SK-N-SH (cell line): ENCODE measurements around the gene ZNF480. TPM values are rescaled to one million over a fixed set of nuclear protein-coding genes. Genes with fewer than 3 reads are reported as not detected.

Experiments
- CTCF ChIA-PET: fragments of 300-600, 350-600 bp; formaldehyde crosslinking; extraction: SDS; loops from one replicate; lab custom pipeline; 2021; lab: Yijun Ruan, JAX
- POLR2A ChIA-PET: fragments of 350-600 bp; sonication (Branson Sonifier 250); formaldehyde crosslinking; extraction: SDS; loops from one replicate; lab custom pipeline; 2020; ENCODE audit warnings: antibody characterized with exemption, inconsistent platforms; lab: Yijun Ruan, JAX
- DNase-seq: peaks from one replicate; pipeline ENCODE4 v3.0.0; 2012
- H2AFZ ChIP-seq: fragments of 200-600 bp; sonication (generic); 2 replicates; pipeline ENCODE4 v1.8.1; 2016; ENCODE audit warnings: antibody characterized with exemption, mild to moderate bottlenecking, low read depth
- H3F3A ChIP-seq: fragments of 200-600 bp; sonication (generic); replicated peaks from 2 replicates; pipeline ENCODE3; 2016; ENCODE audit warnings: antibody characterized with exemption, mild to moderate bottlenecking; ENCODE audit not compliant: insufficient read depth
- H3K27ac ChIP-seq, 2 experiments: fragments of 200-500 bp in 1 of 2; fragments of 200-600 bp in 1 of 2; sonication (Bioruptor generic) in 1 of 2; sonication (generic), shearing (Covaris generic) in 1 of 2; 2 replicates each; pipeline versions ENCODE4 v1.5.1 to v1.6.1; 2014 to 2016; ENCODE audit warnings: low read depth in 2 of 2, inconsistent platforms in 1 of 2, low read length in 1 of 2, mild to moderate bottlenecking in 1 of 2, mixed read lengths in 1 of 2
- H3K27me3 ChIP-seq: fragments of 200-600 bp; sonication (generic), shearing (Covaris generic); 2 replicates; pipeline ENCODE4 v1.6.1; 2016; ENCODE audit warnings: mixed run types; ENCODE audit not compliant: insufficient read depth
- H3K36me3 ChIP-seq, 2 experiments: fragments of 200-500 bp in 1 of 2; fragments of 200-600 bp in 1 of 2; sonication (Bioruptor generic) in 1 of 2; sonication (generic) in 1 of 2; replicated peaks in 1 of 2; 2 replicates each; pipeline versions ENCODE3 to v1.5.1; 2014 to 2016; ENCODE audit warnings: low read length in 1 of 2, mild to moderate bottlenecking in 1 of 2; ENCODE audit not compliant: insufficient read depth in 2 of 2, control insufficient read depth in 1 of 2
- H3K4me1 ChIP-seq, 2 experiments: fragments of 200-500 bp in 1 of 2; fragments of 200-600 bp in 1 of 2; sonication (Bioruptor generic) in 1 of 2; sonication (generic), shearing (Covaris generic) in 1 of 2; 2 replicates each; pipeline versions ENCODE4 v1.5.1 to v1.6.1; 2014 to 2016; ENCODE audit warnings: low read depth in 1 of 2, low read length in 1 of 2, mixed run types in 1 of 2; ENCODE audit not compliant: insufficient read depth in 2 of 2, control insufficient read depth in 1 of 2
- H3K4me2 ChIP-seq: fragments of 200-600 bp; sonication (generic), shearing (Covaris generic); 2 replicates; pipeline ENCODE4 v1.6.1; 2017; ENCODE audit warnings: mixed run types
- H3K4me3 ChIP-seq, 2 experiments: fragments of 200-500 bp in 1 of 2; fragments of 200-600 bp in 1 of 2; sonication (Bioruptor generic) in 1 of 2; sonication (generic), shearing (Covaris generic) in 1 of 2; 2 replicates each; pipeline versions ENCODE4 v1.5.1 to v1.8.1; 2014 to 2016; ENCODE audit warnings: low read depth in 2 of 2, inconsistent platforms in 1 of 2, low read length in 1 of 2, mild to moderate bottlenecking in 1 of 2, mixed read lengths in 1 of 2, moderate library complexity in 1 of 2
- H3K79me2 ChIP-seq: fragments of 200-600 bp; sonication (generic); 2 replicates; pipeline ENCODE4 v1.8.1; 2017; ENCODE audit warnings: mild to moderate bottlenecking; ENCODE audit not compliant: insufficient read depth
- H3K9ac ChIP-seq: fragments of 200-600 bp; sonication (generic); 2 replicates; pipeline ENCODE4 v1.6.1; 2017; ENCODE audit warnings: mixed run types
- H3K9me2 ChIP-seq: fragments of 200-600 bp; sonication (generic); 2 replicates; pipeline ENCODE4 v1.6.1; 2017; ENCODE audit warnings: mixed run types
- H3K9me3 ChIP-seq: fragments of 200-600 bp; sonication (generic); 2 replicates; pipeline ENCODE4 v1.6.1; 2017; ENCODE audit warnings: mixed run types, mild to moderate bottlenecking, moderate library complexity
- H4K20me1 ChIP-seq: fragments of 200-600 bp; sonication (generic); 2 replicates; pipeline ENCODE4 v1.6.1; 2017; ENCODE audit warnings: mild to moderate bottlenecking, mixed run types; ENCODE audit not compliant: insufficient read depth
- CHD2 ChIP-seq: fragments of 150-350 bp; IDR thresholded peaks from 2 replicates; pipeline ENCODE4 v1.6.1; 2018; ENCODE audit warnings: low read length; ENCODE audit not compliant: partially characterized antibody
- CTCF ChIP-seq: fragments of 200-600 bp; sonication (generic); IDR thresholded peaks from 2 replicates; pipeline ENCODE4 v1.6.1; 2017; ENCODE audit warnings: antibody characterized with exemption, mild to moderate bottlenecking, moderate library complexity
- EP300 ChIP-seq, 2 experiments: IDR thresholded peaks; 2 replicates each; pipeline versions ENCODE4 v1.4.0 to v1.6.1; 2012; ENCODE audit warnings: borderline replicate concordance in 1 of 2, low read depth in 1 of 2, low read length in 1 of 2
- FOXJ3 ChIP-seq: sonication (generic); formaldehyde crosslinking; IDR thresholded peaks from 2 replicates; pipeline ENCODE4 v1.5.1; 2020; ENCODE audit warnings: mild to moderate bottlenecking, missing genetic modification reagents
- IRF3 ChIP-seq: fragments of 150-350 bp; IDR thresholded peaks from 2 replicates; pipeline ENCODE4 v1.6.1; 2016; ENCODE audit warnings: mild to moderate bottlenecking, low read depth, low read length
- JUND ChIP-seq: IDR thresholded peaks from 2 replicates; pipeline ENCODE4 v1.4.0; 2012
- NFIC ChIP-seq: IDR thresholded peaks from 2 replicates; pipeline ENCODE4 v1.4.0; 2012; ENCODE audit warnings: borderline replicate concordance
- NRF1 ChIP-seq: IDR thresholded peaks from 2 replicates; pipeline ENCODE4 v1.6.1; 2012; ENCODE audit warnings: low read depth, mild to moderate bottlenecking, low read length
- POLR2AphosphoS5 ChIP-seq: IDR thresholded peaks from 2 replicates; pipeline ENCODE4 v1.6.1; 2012; ENCODE audit warnings: low read depth, low read length
- RAD21 ChIP-seq: IDR thresholded peaks from 2 replicates; pipeline ENCODE4 v1.6.1; 2012; ENCODE audit warnings: mild to moderate bottlenecking, low read length
- RFX5 ChIP-seq: IDR thresholded peaks from 2 replicates; pipeline ENCODE4 v1.6.1; 2012; ENCODE audit warnings: mild to moderate bottlenecking, improper control_type of control experiment, low read length
- RXRA ChIP-seq: IDR thresholded peaks from 2 replicates; pipeline ENCODE4 v1.4.0; 2012; ENCODE audit warnings: low read depth, mild to moderate bottlenecking, borderline replicate concordance
- SIN3A ChIP-seq: IDR thresholded peaks from 2 replicates; pipeline ENCODE4 v1.6.1; 2012; ENCODE audit warnings: low read depth, mild to moderate bottlenecking, low read length, moderate library complexity, borderline replicate concordance
- TAF1 ChIP-seq: IDR thresholded peaks from 2 replicates; pipeline ENCODE4 v1.6.1; 2012; ENCODE audit warnings: low read depth, mild to moderate bottlenecking, low read length, moderate library complexity, borderline replicate concordance
- USF1 ChIP-seq: IDR thresholded peaks from 2 replicates; pipeline ENCODE4 v1.4.0; 2012; ENCODE audit warnings: low read depth, borderline replicate concordance
- WGBS: methylation state at CpG from one replicate; pipeline ENCODE4 v1.1.6; 2017; ENCODE audit warnings: low lambda C conversion rate; 5-methylcytosine and 5-hydroxymethylcytosine counted together
- polyA plus RNA-seq, 3 experiments: library from polyadenylated mRNA; depleted of rRNA; stranded (reverse); fragments of >200 nt; gene quantifications; 2 replicates each; pipeline ENCODE4 v1.2.3, GENCODE V29; 2012
- TF ChIP-seq, protein P1 (sequence below): IDR thresholded peaks from 2 replicates; pipeline ENCODE4 v1.6.1; 2012; ENCODE audit warnings: mild to moderate bottlenecking, low read depth, low read length, moderate library complexity
- TF ChIP-seq, protein P2 (sequence below): IDR thresholded peaks from 2 replicates; pipeline ENCODE4; 2012
- TF ChIP-seq, protein P3 (sequence below): fragments of 150-350 bp; IDR thresholded peaks from 2 replicates; pipeline ENCODE4 v1.6.1; 2017; ENCODE audit warnings: antibody characterized with exemption, low read length, low read depth, borderline replicate concordance

Gene ZNF480
- polyA plus RNA-seq, 1 of the 3 experiments (the other 2 are of a cell fraction): 10.9 TPM

DNA sequence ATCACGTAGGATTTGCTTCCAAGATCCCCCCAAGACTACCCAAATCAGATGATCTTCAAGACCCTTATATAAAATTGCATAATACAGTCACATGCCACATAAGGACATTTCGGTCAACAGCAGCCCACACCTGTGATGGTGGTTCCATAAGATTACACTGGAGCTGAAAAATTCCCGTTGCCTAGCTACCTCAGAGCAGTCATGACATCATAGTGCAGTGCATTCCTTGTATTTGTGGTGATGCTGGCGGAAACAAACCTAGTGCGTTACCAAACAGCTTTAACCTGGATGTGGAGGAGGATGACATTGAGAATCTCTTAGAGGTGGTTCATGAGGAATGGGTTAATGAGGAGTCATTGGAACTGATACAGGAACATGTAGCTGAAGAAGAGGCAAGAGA is 22.8 kb upstream of the ZNF480 start:
- H2AFZ ChIP-seq: no peak overlapping the region
- H3K79me2 ChIP-seq: peaks cover 98% of the 10 kb centered on the region
- peaks cover 0 to 57% of the 10 kb centered on the region in 2 experiments for H3K36me3 ChIP-seq
- H3K9ac ChIP-seq: no peak overlapping the region
- H3K4me1 ChIP-seq: peaks cover 0 to 2% of the 10 kb centered on the region in 2 experiments; a peak in 1 of 4 replicates
- 88% methylated on average over 5 of the region's 5 CpGs for WGBS
- H3K27me3 ChIP-seq: no peaks in the 10 kb centered on the region
- ChIA-PET POLR2A (no interaction called here), CTCF (no interaction called here)
- H3F3A ChIP-seq: no peaks in the 10 kb centered on the region
- TF ChIP-seq, protein P1, sequence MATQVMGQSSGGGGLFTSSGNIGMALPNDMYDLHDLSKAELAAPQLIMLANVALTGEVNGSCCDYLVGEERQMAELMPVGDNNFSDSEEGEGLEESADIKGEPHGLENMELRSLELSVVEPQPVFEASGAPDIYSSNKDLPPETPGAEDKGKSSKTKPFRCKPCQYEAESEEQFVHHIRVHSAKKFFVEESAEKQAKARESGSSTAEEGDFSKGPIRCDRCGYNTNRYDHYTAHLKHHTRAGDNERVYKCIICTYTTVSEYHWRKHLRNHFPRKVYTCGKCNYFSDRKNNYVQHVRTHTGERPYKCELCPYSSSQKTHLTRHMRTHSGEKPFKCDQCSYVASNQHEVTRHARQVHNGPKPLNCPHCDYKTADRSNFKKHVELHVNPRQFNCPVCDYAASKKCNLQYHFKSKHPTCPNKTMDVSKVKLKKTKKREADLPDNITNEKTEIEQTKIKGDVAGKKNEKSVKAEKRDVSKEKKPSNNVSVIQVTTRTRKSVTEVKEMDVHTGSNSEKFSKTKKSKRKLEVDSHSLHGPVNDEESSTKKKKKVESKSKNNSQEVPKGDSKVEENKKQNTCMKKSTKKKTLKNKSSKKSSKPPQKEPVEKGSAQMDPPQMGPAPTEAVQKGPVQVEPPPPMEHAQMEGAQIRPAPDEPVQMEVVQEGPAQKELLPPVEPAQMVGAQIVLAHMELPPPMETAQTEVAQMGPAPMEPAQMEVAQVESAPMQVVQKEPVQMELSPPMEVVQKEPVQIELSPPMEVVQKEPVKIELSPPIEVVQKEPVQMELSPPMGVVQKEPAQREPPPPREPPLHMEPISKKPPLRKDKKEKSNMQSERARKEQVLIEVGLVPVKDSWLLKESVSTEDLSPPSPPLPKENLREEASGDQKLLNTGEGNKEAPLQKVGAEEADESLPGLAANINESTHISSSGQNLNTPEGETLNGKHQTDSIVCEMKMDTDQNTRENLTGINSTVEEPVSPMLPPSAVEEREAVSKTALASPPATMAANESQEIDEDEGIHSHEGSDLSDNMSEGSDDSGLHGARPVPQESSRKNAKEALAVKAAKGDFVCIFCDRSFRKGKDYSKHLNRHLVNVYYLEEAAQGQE: no peak
- TF ChIP-seq SIN3A: no peak
- no peak for TF ChIP-seq USF1
- TF ChIP-seq JUND: no peak
- no peak for TF ChIP-seq EP300 (IDR thresholded peaks at IDR 0.05; ENCODE audit: borderline replicate concordance in 1 of 2, low read depth in 1 of 2, low read length in 1 of 2)
- no peak for TF ChIP-seq NRF1
- TF ChIP-seq IRF3: no peak
- no peak for TF ChIP-seq NFIC
- TF ChIP-seq, protein P2, sequence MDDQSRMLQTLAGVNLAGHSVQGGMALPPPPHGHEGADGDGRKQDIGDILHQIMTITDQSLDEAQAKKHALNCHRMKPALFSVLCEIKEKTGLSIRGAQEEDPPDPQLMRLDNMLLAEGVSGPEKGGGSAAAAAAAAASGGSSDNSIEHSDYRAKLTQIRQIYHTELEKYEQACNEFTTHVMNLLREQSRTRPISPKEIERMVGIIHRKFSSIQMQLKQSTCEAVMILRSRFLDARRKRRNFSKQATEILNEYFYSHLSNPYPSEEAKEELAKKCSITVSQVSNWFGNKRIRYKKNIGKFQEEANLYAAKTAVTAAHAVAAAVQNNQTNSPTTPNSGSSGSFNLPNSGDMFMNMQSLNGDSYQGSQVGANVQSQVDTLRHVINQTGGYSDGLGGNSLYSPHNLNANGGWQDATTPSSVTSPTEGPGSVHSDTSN: no peak
- TF ChIP-seq TAF1: no peak
- TF ChIP-seq FOXJ3 (CRISPR knock-in tag): no peak
- TF ChIP-seq CTCF: no peak
- no peak for TF ChIP-seq RXRA
- TF ChIP-seq POLR2AphosphoS5: no peak
- no peak for TF ChIP-seq RAD21
- TF ChIP-seq, protein P3, sequence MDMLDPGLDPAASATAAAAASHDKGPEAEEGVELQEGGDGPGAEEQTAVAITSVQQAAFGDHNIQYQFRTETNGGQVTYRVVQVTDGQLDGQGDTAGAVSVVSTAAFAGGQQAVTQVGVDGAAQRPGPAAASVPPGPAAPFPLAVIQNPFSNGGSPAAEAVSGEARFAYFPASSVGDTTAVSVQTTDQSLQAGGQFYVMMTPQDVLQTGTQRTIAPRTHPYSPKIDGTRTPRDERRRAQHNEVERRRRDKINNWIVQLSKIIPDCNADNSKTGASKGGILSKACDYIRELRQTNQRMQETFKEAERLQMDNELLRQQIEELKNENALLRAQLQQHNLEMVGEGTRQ: no peak
- no peak for TF ChIP-seq RFX5
- TF ChIP-seq CHD2: no peak
- no peak for DNase-seq
- no peak overlapping the region for H3K27ac ChIP-seq
- no peak overlapping the region for H3K4me2 ChIP-seq
- H4K20me1 ChIP-seq: no peaks in the 10 kb centered on the region
- H3K9me2 ChIP-seq: no peaks in the 10 kb centered on the region
- no peak overlapping the region; a peak in 1 of 4 replicates for H3K4me3 ChIP-seq
- no peaks in the 10 kb centered on the region for H3K9me3 ChIP-seq
